Trophoblast cell (in vitro differentiated cells and primary cell): Measurements from ENCODE around the gene IGF1R.

Experiments used
- DNase-seq, 2 donors: peaks; one replicate each; pipeline ENCODE4 v3.0.0-alpha.2; 2016
- H2AFZ ChIP-seq: 2 replicates; pipeline ENCODE4 v1.6.1; 2013; ENCODE audit warnings: low read length, moderate library complexity, mild to moderate bottlenecking; ENCODE audit not compliant: insufficient read depth, poor library complexity
- H2AK5ac ChIP-seq: 2 replicates; pipeline ENCODE4 v1.6.1; 2013; ENCODE audit warnings: mild to moderate bottlenecking, low read length
- H2BK120ac ChIP-seq: 2 replicates; pipeline ENCODE4 v1.6.1; 2013; ENCODE audit warnings: low read length, mild to moderate bottlenecking, moderate library complexity; ENCODE audit not compliant: insufficient read depth, poor library complexity
- H2BK12ac ChIP-seq: 2 replicates; pipeline ENCODE4 v1.6.1; 2013; ENCODE audit warnings: mild to moderate bottlenecking, low read length, moderate library complexity
- H2BK5ac ChIP-seq: 2 replicates; pipeline ENCODE4 v1.6.1; 2013; ENCODE audit warnings: low read length, low read depth, moderate library complexity, mild to moderate bottlenecking; ENCODE audit not compliant: poor library complexity
- H3K14ac ChIP-seq: 2 replicates; pipeline ENCODE4 v1.6.1; 2013; ENCODE audit warnings: mild to moderate bottlenecking, low read length
- H3K18ac ChIP-seq: 2 replicates; pipeline ENCODE4 v1.6.1; 2013; ENCODE audit warnings: mild to moderate bottlenecking, low read length
- H3K23ac ChIP-seq: 2 replicates; pipeline ENCODE4 v1.6.1; 2013; ENCODE audit warnings: low read length
- H3K27ac ChIP-seq: 2 replicates; pipeline ENCODE4 v1.5.1; 2013; ENCODE audit warnings: low read depth, mild to moderate bottlenecking, inconsistent platforms, low read length, moderate library complexity
- H3K27me3 ChIP-seq: 2 replicates; pipeline ENCODE4 v1.6.1; 2013; ENCODE audit warnings: inconsistent platforms, mild to moderate bottlenecking, low read length, moderate library complexity; ENCODE audit not compliant: insufficient read depth
- H3K36me3 ChIP-seq, 2 experiments: 1 replicate in 1 of 2; 2 replicates in 1 of 2; pipeline ENCODE4 v1.6.1; 2013; ENCODE audit warnings: low read length in 2 of 2, mild to moderate bottlenecking in 2 of 2, moderate library complexity in 1 of 2; ENCODE audit not compliant: insufficient read depth in 2 of 2, control insufficient read depth in 1 of 2
- H3K4ac ChIP-seq: 2 replicates; pipeline ENCODE4 v1.6.1; 2013; ENCODE audit warnings: low read depth, mild to moderate bottlenecking, low read length, moderate library complexity
- H3K4me1 ChIP-seq, 2 experiments: 1 replicate in 1 of 2; 2 replicates in 1 of 2; pipeline ENCODE4 v1.6.1; 2013; ENCODE audit warnings: low read length in 2 of 2, mild to moderate bottlenecking in 2 of 2, moderate library complexity in 1 of 2; ENCODE audit not compliant: insufficient read depth in 2 of 2, control insufficient read depth in 1 of 2
- H3K4me2 ChIP-seq: 2 replicates; pipeline ENCODE4 v1.6.1; 2013; ENCODE audit warnings: inconsistent platforms, mild to moderate bottlenecking, low read length, moderate library complexity
- H3K4me3 ChIP-seq: 2 replicates; pipeline ENCODE4 v1.5.1; 2013; ENCODE audit warnings: mild to moderate bottlenecking, low read depth, low read length, inconsistent platforms
- H3K79me1 ChIP-seq: one replicate; pipeline ENCODE4 v1.6.1; 2013; ENCODE audit warnings: low read length
- H3K79me2 ChIP-seq: 2 replicates; pipeline ENCODE4 v1.6.1; 2013; ENCODE audit warnings: low read length, mild to moderate bottlenecking; ENCODE audit not compliant: control insufficient read depth, insufficient read depth, poor library complexity
- H3K9ac ChIP-seq: 2 replicates; pipeline ENCODE4 v1.6.1; 2013; ENCODE audit warnings: mild to moderate bottlenecking, low read length
- H3K9me3 ChIP-seq: 2 replicates; pipeline ENCODE4 v1.6.1; 2013; ENCODE audit warnings: low read depth, mild to moderate bottlenecking, control low read depth, inconsistent platforms, low read length; ENCODE audit not compliant: insufficient read depth
- H4K12ac ChIP-seq: 2 replicates; pipeline ENCODE4 v1.6.1; 2013; ENCODE audit warnings: low read depth, mild to moderate bottlenecking, low read length, moderate library complexity
- H4K8ac ChIP-seq: 2 replicates; pipeline ENCODE4 v1.6.1; 2013; ENCODE audit warnings: low read depth, mild to moderate bottlenecking, low read length, moderate library complexity
- H4K91ac ChIP-seq: one replicate; pipeline ENCODE4 v1.6.1; 2013; ENCODE audit warnings: low read depth, mild to moderate bottlenecking, low read length, moderate library complexity
- WGBS: extraction: QIAGEN DNeasy Blood & Tissue Kit; methylation state at CpG from one replicate; pipeline ENCODE4 v1.1.7; 2013; ENCODE audit warnings: missing lambda C conversion rate; ENCODE audit not compliant: insufficient read length, insufficient coverage; ENCODE audit errors: extremely low coverage; 5-methylcytosine and 5-hydroxymethylcytosine counted together

Gene IGF1R

GRCh38 chr15:98621021-98621420 lies 27.3 kb upstream of the IGF1R start:
- Histone ChIP-seq H3K4me2 (no peak overlapping the region), H2BK120ac (no peak overlapping the region), H3K9ac (no peak overlapping the region), H3K23ac (no peak overlapping the region), H2BK5ac (no peak overlapping the region), H2AFZ (no peak overlapping the region), H3K4me3 (no peak overlapping the region), H3K79me1 (peaks cover 5% of the 10 kb centered on the region), H3K79me2 (no peaks in the 10 kb centered on the region), H4K12ac (no peak overlapping the region), H4K91ac (no peak overlapping the region), H3K4ac (no peak overlapping the region), H3K36me3 (no peaks in the 10 kb centered on the region), H3K4me1 (no peaks in the 10 kb centered on the region), H3K18ac (no peak overlapping the region), H2AK5ac (no peak overlapping the region), H3K14ac (no peak overlapping the region), H3K27me3 (no peaks in the 10 kb centered on the region), H3K27ac (no peak overlapping the region), H2BK12ac (no peak overlapping the region), H3K9me3 (no peaks in the 10 kb centered on the region), H4K8ac (no peak overlapping the region)
- no CpG with 5 or more reads among the region's 2 CpGs for WGBS
- DNase-seq: no peak

GRCh38 chr15:98625614-98626013 lies 22.7 kb upstream of the IGF1R start:
- H3K4me2 ChIP-seq: no peak overlapping the region
- no CpG with 5 or more reads among the region's 22 CpGs for WGBS

GRCh38 chr15:98626153-98626552 lies 22.2 kb upstream of the IGF1R start:
- Histone ChIP-seq H3K79me2 (no peaks in the 10 kb centered on the region), H3K9me3 (no peaks in the 10 kb centered on the region), H3K27ac (no peak overlapping the region), H2BK5ac (no peak overlapping the region), H3K4me1 (no peaks in the 10 kb centered on the region), H3K14ac (no peak overlapping the region), H2AFZ (no peak overlapping the region), H3K27me3 (no peaks in the 10 kb centered on the region), H4K91ac (no peak overlapping the region), H2BK12ac (no peak overlapping the region), H4K8ac (no peak overlapping the region), H2BK120ac (no peak overlapping the region), H3K79me1 (no peaks in the 10 kb centered on the region), H3K4ac (no peak overlapping the region), H3K36me3 (no peaks in the 10 kb centered on the region), H2AK5ac (no peak overlapping the region), H3K23ac (no peak overlapping the region), H3K4me3 (no peak overlapping the region), H3K9ac (no peak overlapping the region), H4K12ac (no peak overlapping the region), H3K4me2 (no peak overlapping the region), H3K18ac (no peak overlapping the region)
- DNase-seq: no peak
- WGBS: no CpG with 5 or more reads among the region's 4 CpGs

More at GRCh38 chr15:98625614-98626013, 22.7 kb upstream of the IGF1R start:
- Histone ChIP-seq H4K8ac (no peak overlapping the region), H3K18ac (no peak overlapping the region), H4K12ac (no peak overlapping the region), H3K4ac (no peak overlapping the region), H2AFZ (no peak overlapping the region), H2BK12ac (no peak overlapping the region), H3K27me3 (no peaks in the 10 kb centered on the region), H3K23ac (no peak overlapping the region), H3K4me3 (no peak overlapping the region), H3K36me3 (no peaks in the 10 kb centered on the region), H2AK5ac (no peak overlapping the region), H3K14ac (no peak overlapping the region), H2BK120ac (no peak overlapping the region), H3K4me1 (no peaks in the 10 kb centered on the region), H2BK5ac (no peak overlapping the region), H3K9me3 (no peaks in the 10 kb centered on the region), H3K9ac (no peak overlapping the region), H3K27ac (no peak overlapping the region), H4K91ac (no peak overlapping the region), H3K79me1 (no peaks in the 10 kb centered on the region), H3K79me2 (no peaks in the 10 kb centered on the region)
- peak in 1 of 2 donors; percentile 15 for DNase-seq

- no CpG with 5 or more reads among the region's 1 CpG for WGBS
Measured at GRCh38 chr15:98628216-98628615, 20.1 kb upstream of the IGF1R start.

More at GRCh38 chr15:98628216-98628615, 20.1 kb upstream of the IGF1R start:
- Histone ChIP-seq H3K23ac (no peak overlapping the region), H4K91ac (no peak overlapping the region), H3K36me3 (no peaks in the 10 kb centered on the region), H3K9ac (no peak overlapping the region), H2AFZ (no peak overlapping the region), H3K14ac (no peak overlapping the region), H3K18ac (no peak overlapping the region), H3K4me1 (no peaks in the 10 kb centered on the region), H3K4me2 (no peak overlapping the region), H4K8ac (no peak overlapping the region), H2BK5ac (no peak overlapping the region), H3K79me2 (no peaks in the 10 kb centered on the region), H2BK12ac (no peak overlapping the region), H3K9me3 (no peaks in the 10 kb centered on the region), H3K27me3 (no peaks in the 10 kb centered on the region), H2AK5ac (no peak overlapping the region), H4K12ac (no peak overlapping the region), H3K27ac (no peak overlapping the region), H3K4me3 (no peak overlapping the region), H3K79me1 (no peaks in the 10 kb centered on the region), H3K4ac (no peak overlapping the region), H2BK120ac (no peak overlapping the region)
- no peak for DNase-seq
